GM12878 (cell line): ENCODE results near the gene SLC27A5. TPM values are rescaled to one million over a fixed set of nuclear protein-coding genes. Genes with fewer than 3 reads are reported as not detected.

Source experiments
- CBX3 ChIP-seq: fragments of 200-600 bp; sonication (generic); IDR thresholded peaks from 2 replicates; pipeline ENCODE4 v1.6.1; 2016; ENCODE audit warnings: low read depth, borderline replicate concordance
- CEBPZ ChIP-seq: fragments of 150-350 bp; IDR thresholded peaks from 2 replicates; pipeline ENCODE4 v1.6.1; 2016; ENCODE audit warnings: low read depth, low read length
- HCFC1 ChIP-seq: fragments of 150-350 bp; IDR thresholded peaks from 2 replicates; pipeline ENCODE4 v1.6.1; 2014; ENCODE audit warnings: low read length
- IRF4 ChIP-seq: IDR thresholded peaks from 2 replicates; pipeline ENCODE4 v1.6.1; 2011; ENCODE audit warnings: low read depth, low read length
- JUND ChIP-seq: IDR thresholded peaks from 2 replicates; pipeline ENCODE4 v1.6.1; 2012; ENCODE audit warnings: low read depth, mild to moderate bottlenecking, low read length, improper control_type of control experiment, moderate library complexity
- MXI1 ChIP-seq: fragments of 150-350 bp; IDR thresholded peaks from 2 replicates; pipeline ENCODE4 v1.6.1; 2011; ENCODE audit warnings: low read depth, mild to moderate bottlenecking, inconsistent platforms, low read length, improper control_type of control experiment
- NBN ChIP-seq: fragments of 450-650 bp; IDR thresholded peaks from 2 replicates; pipeline ENCODE4 v1.6.1; 2016
- NFIC ChIP-seq: IDR thresholded peaks from 2 replicates; pipeline ENCODE4 v1.6.1; 2012; ENCODE audit warnings: low read depth, mild to moderate bottlenecking, inconsistent platforms, low read length, moderate library complexity
- PML ChIP-seq: IDR thresholded peaks from 2 replicates; pipeline ENCODE4 v1.6.1; 2012; ENCODE audit warnings: low read length, inconsistent platforms
- SP1 ChIP-seq: IDR thresholded peaks from one replicate; pipeline ENCODE4 v1.6.1; 2011; ENCODE audit warnings: low read depth, low read length
- SREBF1 ChIP-seq: IDR thresholded peaks from 2 replicates; pipeline ENCODE4 v1.6.1; 2012; ENCODE audit warnings: mild to moderate bottlenecking, low read length
- YBX1 ChIP-seq: fragments of 450-650 bp; IDR thresholded peaks from 2 replicates; pipeline ENCODE4 v1.6.1; 2016; ENCODE audit warnings: antibody characterized with exemption
- ZBTB11 ChIP-seq: fragments of 450-650 bp; formaldehyde crosslinking; IDR thresholded peaks from 2 replicates; pipeline ENCODE4 v1.5.0; 2022; ENCODE audit warnings: mild to moderate bottlenecking, missing genetic modification characterization
- polyA plus RNA-seq, 11 experiments: library from polyadenylated mRNA; depleted of rRNA in 4 of 11; unstranded in 6 of 11; stranded (reverse) in 5 of 11; fragments of >200 nt; fragmentation: Nextera tagmentation in 4 of 11; fragmentation: Illumina TruSeq in 1 of 11; extraction: Ambion mirVana in 4 of 11; extraction: Trizol in 1 of 11; gene quantifications; 1 replicate in 1 of 11; 2 replicates in 10 of 11; pipeline versions ENCODE4 v1.2.1 to v1.2.3, GENCODE V29; 2011 to 2016; ENCODE audit warnings: inconsistent platforms in 2 of 11, missing spikeins in 2 of 11, low read depth in 1 of 11
- total RNA-seq, 4 experiments: library from RNA; depleted of rRNA in 3 of 4; stranded (reverse); fragments of >200 nt in 3 of 4; fragmentation: Illumina TruSeq in 1 of 4; extraction: Trizol in 1 of 4; gene quantifications; 2 replicates each; pipeline versions ENCODE4 v1.2.1 to v1.2.3, GENCODE V29; 2013 to 2021
- TF ChIP-seq, protein P1 (sequence below): fragments of 450-650 bp; IDR thresholded peaks from 2 replicates; pipeline ENCODE4 v1.6.1; 2017; ENCODE audit warnings: mild to moderate bottlenecking, moderate library complexity
- TF ChIP-seq, protein P2 (sequence below): fragments of 450-650 bp; IDR thresholded peaks from 2 replicates; pipeline ENCODE4 v1.6.1; 2016; ENCODE audit warnings: mild to moderate bottlenecking
- TF ChIP-seq, protein P3 (sequence below): fragments of 450-650 bp; IDR thresholded peaks from 2 replicates; pipeline ENCODE4 v1.6.1; 2016; ENCODE audit warnings: mild to moderate bottlenecking

The SLC27A5 gene
- total and polyA plus RNA-seq, 10 of the 15 experiments (the other 5 are each of a cell fraction or from before 2014, with no cell fraction given) = 21.2 to 127 (median 31.8) TPM

- TF ChIP-seq, protein P1, sequence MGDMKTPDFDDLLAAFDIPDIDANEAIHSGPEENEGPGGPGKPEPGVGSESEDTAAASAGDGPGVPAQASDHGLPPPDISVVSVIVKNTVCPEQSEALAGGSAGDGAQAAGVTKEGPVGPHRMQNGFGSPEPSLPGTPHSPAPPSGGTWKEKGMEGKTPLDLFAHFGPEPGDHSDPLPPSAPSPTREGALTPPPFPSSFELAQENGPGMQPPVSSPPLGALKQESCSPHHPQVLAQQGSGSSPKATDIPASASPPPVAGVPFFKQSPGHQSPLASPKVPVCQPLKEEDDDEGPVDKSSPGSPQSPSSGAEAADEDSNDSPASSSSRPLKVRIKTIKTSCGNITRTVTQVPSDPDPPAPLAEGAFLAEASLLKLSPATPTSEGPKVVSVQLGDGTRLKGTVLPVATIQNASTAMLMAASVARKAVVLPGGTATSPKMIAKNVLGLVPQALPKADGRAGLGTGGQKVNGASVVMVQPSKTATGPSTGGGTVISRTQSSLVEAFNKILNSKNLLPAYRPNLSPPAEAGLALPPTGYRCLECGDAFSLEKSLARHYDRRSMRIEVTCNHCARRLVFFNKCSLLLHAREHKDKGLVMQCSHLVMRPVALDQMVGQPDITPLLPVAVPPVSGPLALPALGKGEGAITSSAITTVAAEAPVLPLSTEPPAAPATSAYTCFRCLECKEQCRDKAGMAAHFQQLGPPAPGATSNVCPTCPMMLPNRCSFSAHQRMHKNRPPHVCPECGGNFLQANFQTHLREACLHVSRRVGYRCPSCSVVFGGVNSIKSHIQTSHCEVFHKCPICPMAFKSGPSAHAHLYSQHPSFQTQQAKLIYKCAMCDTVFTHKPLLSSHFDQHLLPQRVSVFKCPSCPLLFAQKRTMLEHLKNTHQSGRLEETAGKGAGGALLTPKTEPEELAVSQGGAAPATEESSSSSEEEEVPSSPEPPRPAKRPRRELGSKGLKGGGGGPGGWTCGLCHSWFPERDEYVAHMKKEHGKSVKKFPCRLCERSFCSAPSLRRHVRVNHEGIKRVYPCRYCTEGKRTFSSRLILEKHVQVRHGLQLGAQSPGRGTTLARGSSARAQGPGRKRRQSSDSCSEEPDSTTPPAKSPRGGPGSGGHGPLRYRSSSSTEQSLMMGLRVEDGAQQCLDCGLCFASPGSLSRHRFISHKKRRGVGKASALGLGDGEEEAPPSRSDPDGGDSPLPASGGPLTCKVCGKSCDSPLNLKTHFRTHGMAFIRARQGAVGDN = peak; percentile 95
- TF ChIP-seq IRF4 (0 out of 2 replicates have a peak, but pooled peaks have one; percentile 24), NBN (peak; percentile 57; the same call in 1 of the 2 replicates), CEBPZ (no peak), NFIC (no peak), CBX3 (no peak), YBX1 (no peak), PML (peak; percentile 24; the same call in 1 of the 2 replicates), SP1 (peak; percentile 44), SREBF1 (no peak), JUND (no peak), ZBTB11 (CRISPR knock-in tag) (no peak), HCFC1 (0 out of 2 replicates have a peak, but pooled peaks have one; percentile 35), MXI1 (peak; percentile 87)
- TF ChIP-seq, protein P2, sequence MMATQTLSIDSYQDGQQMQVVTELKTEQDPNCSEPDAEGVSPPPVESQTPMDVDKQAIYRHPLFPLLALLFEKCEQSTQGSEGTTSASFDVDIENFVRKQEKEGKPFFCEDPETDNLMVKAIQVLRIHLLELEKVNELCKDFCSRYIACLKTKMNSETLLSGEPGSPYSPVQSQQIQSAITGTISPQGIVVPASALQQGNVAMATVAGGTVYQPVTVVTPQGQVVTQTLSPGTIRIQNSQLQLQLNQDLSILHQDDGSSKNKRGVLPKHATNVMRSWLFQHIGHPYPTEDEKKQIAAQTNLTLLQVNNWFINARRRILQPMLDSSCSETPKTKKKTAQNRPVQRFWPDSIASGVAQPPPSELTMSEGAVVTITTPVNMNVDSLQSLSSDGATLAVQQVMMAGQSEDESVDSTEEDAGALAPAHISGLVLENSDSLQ = no peak
- TF ChIP-seq, protein P3, sequence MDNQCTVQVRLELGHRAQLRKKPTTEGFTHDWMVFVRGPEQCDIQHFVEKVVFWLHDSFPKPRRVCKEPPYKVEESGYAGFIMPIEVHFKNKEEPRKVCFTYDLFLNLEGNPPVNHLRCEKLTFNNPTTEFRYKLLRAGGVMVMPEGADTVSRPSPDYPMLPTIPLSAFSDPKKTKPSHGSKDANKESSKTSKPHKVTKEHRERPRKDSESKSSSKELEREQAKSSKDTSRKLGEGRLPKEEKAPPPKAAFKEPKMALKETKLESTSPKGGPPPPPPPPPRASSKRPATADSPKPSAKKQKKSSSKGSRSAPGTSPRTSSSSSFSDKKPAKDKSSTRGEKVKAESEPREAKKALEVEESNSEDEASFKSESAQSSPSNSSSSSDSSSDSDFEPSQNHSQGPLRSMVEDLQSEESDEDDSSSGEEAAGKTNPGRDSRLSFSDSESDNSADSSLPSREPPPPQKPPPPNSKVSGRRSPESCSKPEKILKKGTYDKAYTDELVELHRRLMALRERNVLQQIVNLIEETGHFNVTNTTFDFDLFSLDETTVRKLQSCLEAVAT = 0 out of 2 replicates have a peak, but pooled peaks have one; percentile 21
Measured at GRCh38 chr19:58513694-58514563, 2.1 kb upstream of the SLC27A5 start (continued).
